ENCODE measurements around the gene RAPH1. TPM values are rescaled to one million over a fixed set of nuclear protein-coding genes. Genes with fewer than 3 reads are reported as not detected.

The RAPH1 gene
- total and polyA plus RNA-seq, 2 experiments from 2014 or later, result 5.0 to 36.2 TPM

- peaks cover 9% of the 10 kb centered on the region for H3K4me1 Mint-ChIP-seq
- H3F3A ChIP-seq (replicated peaks; ENCODE audit: low read depth), result no peaks in the 10 kb centered on the region
- H3K36me3 ChIP-seq (ENCODE audit: insufficient read depth), result 0 out of 2 replicates have a peak, but pooled peaks cover 3% of the 10 kb centered on the region
- H3K9me2 ChIP-seq (ENCODE audit: insufficient read depth), result no peaks in the 10 kb centered on the region
- H3K9me3 Mint-ChIP-seq, result peaks cover 5% of the 10 kb centered on the region; the same call in 1 of the 3 replicates
- H3K27ac Mint-ChIP-seq, result peak overlapping the region; percentile 10; the same call in 1 of the 2 replicates
- H3K36me3 Mint-ChIP-seq (ENCODE audit: low read depth), result peaks cover 26% of the 10 kb centered on the region
- ATAC-seq (no peak), DNase-seq (ENCODE audit: low spot score) (no peak)
- H3K27me3 Mint-ChIP-seq (ENCODE audit: insufficient read depth, low read depth, poor library complexity), result peaks cover 4% of the 10 kb centered on the region
- no peaks in the 10 kb centered on the region; the same call in 1 of the 2 replicates for H3K4me1 ChIP-seq (ENCODE audit: insufficient read depth)
- peaks cover 40% of the 10 kb centered on the region for H4K20me1 ChIP-seq (replicated peaks; ENCODE audit: insufficient read depth)
- no peak overlapping the region for H3K4me2 ChIP-seq
- peaks cover 99% of the 10 kb centered on the region for H3K79me2 ChIP-seq (replicated peaks; ENCODE audit: insufficient read depth)
- H2AFZ ChIP-seq, result no peak overlapping the region
- no peak overlapping the region for H3K4me3 Mint-ChIP-seq
- no peaks in the 10 kb centered on the region for H3K27me3 ChIP-seq (ENCODE audit: insufficient read depth)
- no peak overlapping the region for H3K4me3 ChIP-seq
- no peak overlapping the region for H3K27ac ChIP-seq (ENCODE audit: low read depth)
- TF ChIP-seq ZNF331 (CRISPR knock-in tag; IDR thresholded peaks at IDR 0.05; ENCODE audit: low read depth) (no peak), CREB1 (CRISPR knock-in tag; IDR thresholded peaks at IDR 0.05; ENCODE audit: low read depth) (no peak)
Measured at GRCh38 chr2:203361922-203362321, 173.2 kb downstream of the RAPH1 start.

GRCh38 chr2:203361495-203361894 is 173.6 kb downstream of the RAPH1 start:
- Mint-ChIP-seq H3K27ac (peak overlapping the region; percentile 10; the same call in 1 of the 2 replicates), H3K9me3 (peaks cover 5% of the 10 kb centered on the region; the same call in 1 of the 3 replicates), H3K36me3 (ENCODE audit: low read depth) (peaks cover 22% of the 10 kb centered on the region), H3K27me3 (ENCODE audit: insufficient read depth, low read depth, poor library complexity) (peaks cover 4% of the 10 kb centered on the region), H3K4me3 (no peak overlapping the region), H3K4me1 (peaks cover 9% of the 10 kb centered on the region)
- Histone ChIP-seq H3K4me1 (ENCODE audit: insufficient read depth) (no peaks in the 10 kb centered on the region; the same call in 1 of the 2 replicates), H3K4me3 (no peak overlapping the region), H3K36me3 (ENCODE audit: insufficient read depth) (0 out of 2 replicates have a peak, but pooled peaks cover 3% of the 10 kb centered on the region), H3K27ac (ENCODE audit: low read depth) (no peak overlapping the region), H3K9me2 (ENCODE audit: insufficient read depth) (no peaks in the 10 kb centered on the region), H2AFZ (no peak overlapping the region), H3K79me2 (replicated peaks; ENCODE audit: insufficient read depth) (peaks cover 99% of the 10 kb centered on the region), H4K20me1 (replicated peaks; ENCODE audit: insufficient read depth) (peaks cover 43% of the 10 kb centered on the region), H3F3A (replicated peaks; ENCODE audit: low read depth) (no peaks in the 10 kb centered on the region), H3K27me3 (ENCODE audit: insufficient read depth) (no peaks in the 10 kb centered on the region), H3K4me2 (no peak overlapping the region)
- TF ChIP-seq, protein P1, sequence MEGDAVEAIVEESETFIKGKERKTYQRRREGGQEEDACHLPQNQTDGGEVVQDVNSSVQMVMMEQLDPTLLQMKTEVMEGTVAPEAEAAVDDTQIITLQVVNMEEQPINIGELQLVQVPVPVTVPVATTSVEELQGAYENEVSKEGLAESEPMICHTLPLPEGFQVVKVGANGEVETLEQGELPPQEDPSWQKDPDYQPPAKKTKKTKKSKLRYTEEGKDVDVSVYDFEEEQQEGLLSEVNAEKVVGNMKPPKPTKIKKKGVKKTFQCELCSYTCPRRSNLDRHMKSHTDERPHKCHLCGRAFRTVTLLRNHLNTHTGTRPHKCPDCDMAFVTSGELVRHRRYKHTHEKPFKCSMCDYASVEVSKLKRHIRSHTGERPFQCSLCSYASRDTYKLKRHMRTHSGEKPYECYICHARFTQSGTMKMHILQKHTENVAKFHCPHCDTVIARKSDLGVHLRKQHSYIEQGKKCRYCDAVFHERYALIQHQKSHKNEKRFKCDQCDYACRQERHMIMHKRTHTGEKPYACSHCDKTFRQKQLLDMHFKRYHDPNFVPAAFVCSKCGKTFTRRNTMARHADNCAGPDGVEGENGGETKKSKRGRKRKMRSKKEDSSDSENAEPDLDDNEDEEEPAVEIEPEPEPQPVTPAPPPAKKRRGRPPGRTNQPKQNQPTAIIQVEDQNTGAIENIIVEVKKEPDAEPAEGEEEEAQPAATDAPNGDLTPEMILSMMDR (conservative IDR thresholded peaks at IDR 0.05; ENCODE audit: low read depth in 2 of 2), result no peak
- TF ChIP-seq JUNB (IDR thresholded peaks at IDR 0.05; ENCODE audit: unreplicated experiment), result no peak
- no peak for TF ChIP-seq STAT1 (IDR thresholded peaks at IDR 0.05; ENCODE audit: unreplicated experiment)
- ATAC-seq (no peak), DNase-seq (ENCODE audit: low spot score) (no peak)

DNA sequence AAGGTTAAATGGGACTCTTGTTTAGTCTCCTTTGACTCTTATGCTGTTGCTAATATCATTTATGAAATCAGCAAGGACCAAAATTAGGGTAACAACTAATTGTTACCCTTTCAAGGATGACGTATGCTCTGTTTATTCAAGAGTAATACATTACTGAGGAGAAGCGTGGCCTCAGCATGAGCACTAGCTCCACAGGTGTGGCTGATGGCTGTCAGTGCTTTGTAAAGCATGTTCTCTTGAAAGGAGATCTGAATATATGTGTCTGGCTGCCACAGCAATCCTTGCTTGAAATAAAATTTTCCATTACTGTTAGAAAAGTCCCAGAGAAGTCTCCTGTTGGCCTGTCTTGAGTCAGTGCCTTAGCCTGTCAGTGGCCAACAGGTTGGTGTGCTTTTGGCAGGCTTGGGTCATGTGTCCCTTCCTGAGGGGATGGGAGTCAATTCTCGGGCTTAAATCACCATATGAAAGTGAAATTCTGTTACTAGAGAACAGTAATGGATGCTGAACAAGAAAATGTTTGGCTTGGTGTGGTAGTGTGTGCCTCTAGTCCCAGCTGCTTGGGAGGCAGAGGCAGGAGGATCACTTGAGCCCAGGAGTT is 174.2 kb downstream of the RAPH1 start:
- no peaks in the 10 kb centered on the region for H3K27me3 ChIP-seq (ENCODE audit: insufficient read depth)
- DNase-seq (ENCODE audit: low spot score) (peak; percentile 28), ATAC-seq (peak; percentile 56; the same call in 2 of the 3 replicates)
- peaks cover 9% of the 10 kb centered on the region for H3K4me1 Mint-ChIP-seq
- H3K27ac Mint-ChIP-seq, result no peak overlapping the region
- H3K4me1 ChIP-seq (ENCODE audit: insufficient read depth), result no peaks in the 10 kb centered on the region; the same call in 1 of the 2 replicates
- no peak overlapping the region for H2AFZ ChIP-seq
- no peaks in the 10 kb centered on the region for H3F3A ChIP-seq (replicated peaks; ENCODE audit: low read depth)
- H3K4me3 ChIP-seq, result no peak overlapping the region
- H3K4me2 ChIP-seq, result no peak overlapping the region
- peaks cover 42% of the 10 kb centered on the region for H4K20me1 ChIP-seq (replicated peaks; ENCODE audit: insufficient read depth)
- peaks cover 6% of the 10 kb centered on the region; the same call in 1 of the 3 replicates for H3K9me3 Mint-ChIP-seq
- H3K36me3 ChIP-seq (ENCODE audit: insufficient read depth), result 0 out of 2 replicates have a peak, but pooled peaks cover 3% of the 10 kb centered on the region
- H3K27ac ChIP-seq (ENCODE audit: low read depth), result no peak overlapping the region
- H3K36me3 Mint-ChIP-seq (ENCODE audit: low read depth), result peaks cover 22% of the 10 kb centered on the region
- peaks cover 4% of the 10 kb centered on the region for H3K27me3 Mint-ChIP-seq (ENCODE audit: insufficient read depth, low read depth, poor library complexity)
- no peak overlapping the region for H3K4me3 Mint-ChIP-seq
- no peaks in the 10 kb centered on the region for H3K9me2 ChIP-seq (ENCODE audit: insufficient read depth)
- H3K79me2 ChIP-seq (replicated peaks; ENCODE audit: insufficient read depth), result peaks cover 100% of the 10 kb centered on the region
- TF ChIP-seq CREB1 (CRISPR knock-in tag; IDR thresholded peaks at IDR 0.05; ENCODE audit: low read depth), result no peak
- TF ChIP-seq, protein P2, sequence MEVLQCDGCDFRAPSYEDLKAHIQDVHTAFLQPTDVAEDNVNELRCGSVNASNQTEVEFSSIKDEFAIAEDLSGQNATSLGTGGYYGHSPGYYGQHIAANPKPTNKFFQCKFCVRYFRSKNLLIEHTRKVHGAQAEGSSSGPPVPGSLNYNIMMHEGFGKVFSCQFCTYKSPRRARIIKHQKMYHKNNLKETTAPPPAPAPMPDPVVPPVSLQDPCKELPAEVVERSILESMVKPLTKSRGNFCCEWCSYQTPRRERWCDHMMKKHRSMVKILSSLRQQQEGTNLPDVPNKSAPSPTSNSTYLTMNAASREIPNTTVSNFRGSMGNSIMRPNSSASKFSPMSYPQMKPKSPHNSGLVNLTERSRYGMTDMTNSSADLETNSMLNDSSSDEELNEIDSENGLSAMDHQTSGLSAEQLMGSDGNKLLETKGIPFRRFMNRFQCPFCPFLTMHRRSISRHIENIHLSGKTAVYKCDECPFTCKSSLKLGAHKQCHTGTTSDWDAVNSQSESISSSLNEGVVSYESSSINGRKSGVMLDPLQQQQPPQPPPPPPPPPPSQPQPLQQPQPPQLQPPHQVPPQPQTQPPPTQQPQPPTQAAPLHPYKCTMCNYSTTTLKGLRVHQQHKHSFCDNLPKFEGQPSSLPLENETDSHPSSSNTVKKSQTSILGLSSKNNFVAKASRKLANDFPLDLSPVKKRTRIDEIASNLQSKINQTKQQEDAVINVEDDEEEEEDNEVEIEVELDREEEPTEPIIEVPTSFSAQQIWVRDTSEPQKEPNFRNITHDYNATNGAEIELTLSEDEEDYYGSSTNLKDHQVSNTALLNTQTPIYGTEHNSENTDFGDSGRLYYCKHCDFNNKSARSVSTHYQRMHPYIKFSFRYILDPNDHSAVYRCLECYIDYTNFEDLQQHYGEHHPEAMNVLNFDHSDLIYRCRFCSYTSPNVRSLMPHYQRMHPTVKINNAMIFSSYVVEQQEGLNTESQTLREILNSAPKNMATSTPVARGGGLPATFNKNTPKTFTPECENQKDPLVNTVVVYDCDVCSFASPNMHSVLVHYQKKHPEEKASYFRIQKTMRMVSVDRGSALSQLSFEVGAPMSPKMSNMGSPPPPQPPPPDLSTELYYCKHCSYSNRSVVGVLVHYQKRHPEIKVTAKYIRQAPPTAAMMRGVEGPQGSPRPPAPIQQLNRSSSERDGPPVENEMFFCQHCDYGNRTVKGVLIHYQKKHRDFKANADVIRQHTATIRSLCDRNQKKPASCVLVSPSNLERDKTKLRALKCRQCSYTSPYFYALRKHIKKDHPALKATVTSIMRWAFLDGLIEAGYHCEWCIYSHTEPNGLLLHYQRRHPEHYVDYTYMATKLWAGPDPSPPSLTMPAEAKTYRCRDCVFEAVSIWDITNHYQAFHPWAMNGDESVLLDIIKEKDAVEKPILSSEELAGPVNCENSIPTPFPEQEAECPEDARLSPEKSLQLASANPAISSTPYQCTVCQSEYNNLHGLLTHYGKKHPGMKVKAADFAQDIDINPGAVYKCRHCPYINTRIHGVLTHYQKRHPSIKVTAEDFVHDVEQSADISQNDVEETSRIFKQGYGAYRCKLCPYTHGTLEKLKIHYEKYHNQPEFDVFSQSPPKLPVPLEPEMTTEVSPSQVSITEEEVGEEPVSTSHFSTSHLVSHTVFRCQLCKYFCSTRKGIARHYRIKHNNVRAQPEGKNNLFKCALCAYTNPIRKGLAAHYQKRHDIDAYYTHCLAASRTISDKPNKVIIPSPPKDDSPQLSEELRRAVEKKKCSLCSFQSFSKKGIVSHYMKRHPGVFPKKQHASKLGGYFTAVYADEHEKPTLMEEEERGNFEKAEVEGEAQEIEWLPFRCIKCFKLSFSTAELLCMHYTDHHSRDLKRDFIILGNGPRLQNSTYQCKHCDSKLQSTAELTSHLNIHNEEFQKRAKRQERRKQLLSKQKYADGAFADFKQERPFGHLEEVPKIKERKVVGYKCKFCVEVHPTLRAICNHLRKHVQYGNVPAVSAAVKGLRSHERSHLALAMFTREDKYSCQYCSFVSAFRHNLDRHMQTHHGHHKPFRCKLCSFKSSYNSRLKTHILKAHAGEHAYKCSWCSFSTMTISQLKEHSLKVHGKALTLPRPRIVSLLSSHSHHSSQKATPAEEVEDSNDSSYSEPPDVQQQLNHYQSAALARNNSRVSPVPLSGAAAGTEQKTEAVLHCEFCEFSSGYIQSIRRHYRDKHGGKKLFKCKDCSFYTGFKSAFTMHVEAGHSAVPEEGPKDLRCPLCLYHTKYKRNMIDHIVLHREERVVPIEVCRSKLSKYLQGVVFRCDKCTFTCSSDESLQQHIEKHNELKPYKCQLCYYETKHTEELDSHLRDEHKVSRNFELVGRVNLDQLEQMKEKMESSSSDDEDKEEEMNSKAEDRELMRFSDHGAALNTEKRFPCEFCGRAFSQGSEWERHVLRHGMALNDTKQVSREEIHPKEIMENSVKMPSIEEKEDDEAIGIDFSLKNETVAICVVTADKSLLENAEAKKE (CRISPR knock-in tag; IDR thresholded peaks at IDR 0.05), result no peak

Data from GM23338 (cell line).